HepG2 (cell line): ENCODE measurements around the gene ITGB3.

Experiments
- EED ChIP-seq: sonication (generic); formaldehyde crosslinking; IDR thresholded peaks from 2 replicates; pipeline ENCODE4 v1.5.0; 2020; ENCODE audit warnings: mild to moderate bottlenecking, missing genetic modification reagents
- EZH2 ChIP-seq: conservative IDR thresholded peaks from 2 replicates; pipeline ENCODE4 v1.6.1; 2012; ENCODE audit warnings: mild to moderate bottlenecking, low read depth, low read length, moderate library complexity
- KLF6 ChIP-seq: IDR thresholded peaks from 2 replicates; pipeline ENCODE4 v1.8.0; 2016; ENCODE audit warnings: missing biosample characterization, missing genetic modification reagents
- POLR2A ChIP-seq, 2 experiments: IDR thresholded peaks; 2 replicates each; pipeline ENCODE4 v1.6.1; 2011; ENCODE audit warnings: low read depth in 2 of 2, low read length in 2 of 2, mild to moderate bottlenecking in 1 of 2, moderate library complexity in 1 of 2; ENCODE audit not compliant: insufficient read depth in 1 of 2
- SP2 ChIP-seq: sonication (generic); formaldehyde crosslinking; IDR thresholded peaks from 2 replicates; pipeline ENCODE4 v1.5.1; 2020; ENCODE audit warnings: mild to moderate bottlenecking, missing genetic modification reagents
- TF ChIP-seq, protein P1 (sequence below): sonication (generic); formaldehyde crosslinking; IDR thresholded peaks from 2 replicates; pipeline ENCODE4 v1.4.0; 2020; ENCODE audit warnings: mild to moderate bottlenecking, missing genetic modification reagents
- TF ChIP-seq, protein P2 (sequence below): sonication (generic); formaldehyde crosslinking; IDR thresholded peaks from 2 replicates; pipeline ENCODE4 v1.5.0; 2020; ENCODE audit warnings: mild to moderate bottlenecking, missing genetic modification reagents, moderate library complexity

DNA sequence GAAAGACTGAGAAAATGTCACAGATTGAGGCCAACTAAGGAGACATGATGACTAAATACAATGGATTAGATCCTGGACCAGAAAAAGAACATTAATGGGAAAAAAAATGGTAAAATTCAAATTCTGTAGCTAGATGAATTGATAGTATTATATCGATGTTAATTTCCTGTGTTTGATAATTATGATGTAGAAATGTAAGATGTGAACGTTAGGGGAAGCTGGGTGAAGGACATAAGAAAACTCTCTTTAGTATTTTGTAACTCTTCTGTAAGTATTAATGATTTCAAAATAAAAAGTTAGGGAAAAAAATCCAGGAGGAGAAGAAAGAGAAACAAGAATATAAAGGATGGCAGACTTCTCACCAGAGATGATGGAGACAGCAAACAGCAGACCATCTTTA, 2.8 kb upstream of the ITGB3 start:
- no peak for TF ChIP-seq EED
- no peak for TF ChIP-seq KLF6 (CRISPR knock-in tag)
- TF ChIP-seq, protein P1, sequence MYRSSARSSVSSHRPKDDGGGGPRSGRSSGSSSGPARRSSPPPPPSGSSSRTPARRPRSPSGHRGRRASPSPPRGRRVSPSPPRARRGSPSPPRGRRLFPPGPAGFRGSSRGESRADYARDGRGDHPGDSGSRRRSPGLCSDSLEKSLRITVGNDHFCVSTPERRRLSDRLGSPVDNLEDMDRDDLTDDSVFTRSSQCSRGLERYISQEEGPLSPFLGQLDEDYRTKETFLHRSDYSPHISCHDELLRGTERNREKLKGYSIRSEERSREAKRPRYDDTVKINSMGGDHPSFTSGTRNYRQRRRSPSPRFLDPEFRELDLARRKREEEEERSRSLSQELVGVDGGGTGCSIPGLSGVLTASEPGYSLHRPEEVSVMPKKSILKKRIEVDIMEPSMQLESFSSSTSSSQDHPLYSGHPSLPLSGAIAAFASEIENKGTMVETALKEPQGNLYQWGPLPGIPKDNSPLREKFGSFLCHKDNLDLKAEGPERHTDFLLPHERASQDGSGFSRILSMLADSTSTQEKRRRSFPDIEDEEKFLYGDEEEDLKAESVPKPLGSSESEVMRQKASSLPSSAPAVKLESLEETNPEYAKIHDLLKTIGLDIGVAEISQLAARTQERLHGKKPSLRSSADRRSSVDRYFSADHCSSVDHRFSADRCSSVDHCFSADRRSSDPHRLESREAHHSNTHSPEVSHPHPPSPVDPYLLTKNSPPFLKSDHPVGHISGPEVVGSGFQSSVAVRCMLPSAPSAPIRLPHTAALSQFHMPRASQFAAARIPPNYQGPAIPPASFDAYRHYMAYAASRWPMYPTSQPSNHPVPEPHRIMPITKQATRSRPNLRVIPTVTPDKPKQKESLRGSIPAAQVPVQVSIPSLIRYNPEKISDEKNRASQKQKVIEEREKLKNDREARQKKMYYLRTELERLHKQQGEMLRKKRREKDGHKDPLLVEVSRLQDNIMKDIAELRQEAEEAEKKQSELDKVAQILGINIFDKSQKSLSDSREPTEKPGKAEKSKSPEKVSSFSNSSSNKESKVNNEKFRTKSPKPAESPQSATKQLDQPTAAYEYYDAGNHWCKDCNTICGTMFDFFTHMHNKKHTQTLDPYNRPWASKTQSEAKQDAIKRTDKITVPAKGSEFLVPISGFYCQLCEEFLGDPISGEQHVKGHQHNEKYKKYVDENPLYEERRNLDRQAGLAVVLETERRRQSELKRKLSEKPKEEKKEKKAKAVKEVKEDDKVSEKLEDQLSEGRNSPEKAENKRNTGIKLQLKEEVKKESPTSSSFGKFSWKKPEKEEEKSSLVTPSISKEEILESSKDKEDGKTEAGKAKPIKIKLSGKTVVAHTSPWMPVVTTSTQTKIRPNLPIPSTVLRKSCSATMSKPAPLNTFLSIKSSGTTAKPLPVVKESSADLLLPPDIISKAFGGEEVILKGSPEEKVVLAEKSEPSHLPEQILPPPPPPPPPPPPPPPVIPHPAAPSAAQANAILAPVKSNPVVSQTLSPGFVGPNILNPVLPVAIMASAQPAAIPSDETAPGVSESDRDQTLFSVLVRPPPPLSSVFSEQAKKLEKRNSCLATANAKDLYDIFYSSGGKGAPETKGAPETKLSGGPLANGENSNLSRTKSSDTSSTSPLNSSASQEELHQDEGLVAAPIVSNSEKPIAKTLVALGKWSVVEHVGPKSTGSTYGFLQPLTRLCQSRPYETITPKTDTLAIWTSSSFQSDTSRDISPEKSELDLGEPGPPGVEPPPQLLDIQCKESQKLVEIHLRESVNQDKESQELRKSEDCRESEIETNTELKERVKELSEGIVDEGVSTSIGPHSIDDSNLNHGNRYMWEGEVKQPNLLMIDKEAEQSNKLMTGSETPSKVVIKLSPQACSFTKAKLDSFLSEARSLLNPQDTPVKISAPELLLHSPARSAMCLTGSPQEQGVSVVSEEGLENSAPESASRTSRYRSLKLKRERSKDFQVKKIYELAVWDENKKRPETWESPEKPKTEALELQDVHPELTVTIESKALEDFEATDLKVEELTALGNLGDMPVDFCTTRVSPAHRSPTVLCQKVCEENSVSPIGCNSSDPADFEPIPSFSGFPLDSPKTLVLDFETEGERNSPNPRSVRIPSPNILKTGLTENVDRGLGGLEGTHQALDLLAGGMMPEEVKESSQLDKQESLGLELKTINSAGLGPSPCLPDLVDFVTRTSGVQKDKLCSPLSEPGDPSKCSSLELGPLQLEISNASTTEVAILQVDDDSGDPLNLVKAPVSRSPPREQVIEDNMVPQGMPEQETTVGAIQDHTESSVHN (CRISPR knock-in tag) = no peak
- TF ChIP-seq, protein P2, sequence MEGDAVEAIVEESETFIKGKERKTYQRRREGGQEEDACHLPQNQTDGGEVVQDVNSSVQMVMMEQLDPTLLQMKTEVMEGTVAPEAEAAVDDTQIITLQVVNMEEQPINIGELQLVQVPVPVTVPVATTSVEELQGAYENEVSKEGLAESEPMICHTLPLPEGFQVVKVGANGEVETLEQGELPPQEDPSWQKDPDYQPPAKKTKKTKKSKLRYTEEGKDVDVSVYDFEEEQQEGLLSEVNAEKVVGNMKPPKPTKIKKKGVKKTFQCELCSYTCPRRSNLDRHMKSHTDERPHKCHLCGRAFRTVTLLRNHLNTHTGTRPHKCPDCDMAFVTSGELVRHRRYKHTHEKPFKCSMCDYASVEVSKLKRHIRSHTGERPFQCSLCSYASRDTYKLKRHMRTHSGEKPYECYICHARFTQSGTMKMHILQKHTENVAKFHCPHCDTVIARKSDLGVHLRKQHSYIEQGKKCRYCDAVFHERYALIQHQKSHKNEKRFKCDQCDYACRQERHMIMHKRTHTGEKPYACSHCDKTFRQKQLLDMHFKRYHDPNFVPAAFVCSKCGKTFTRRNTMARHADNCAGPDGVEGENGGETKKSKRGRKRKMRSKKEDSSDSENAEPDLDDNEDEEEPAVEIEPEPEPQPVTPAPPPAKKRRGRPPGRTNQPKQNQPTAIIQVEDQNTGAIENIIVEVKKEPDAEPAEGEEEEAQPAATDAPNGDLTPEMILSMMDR (CRISPR knock-in tag) = no peak
- no peak for TF ChIP-seq SP2 (CRISPR knock-in tag)
- TF ChIP-seq POLR2A (IDR thresholded peaks at IDR 0.05; ENCODE audit: insufficient read depth in 1 of 2, low read depth in 2 of 2, low read length in 2 of 2) = no peak
- TF ChIP-seq EZH2 = no peak
